Pancreas (tissue), 10 donors: Measurements from ENCODE around the gene NDUFS6. TPM values are rescaled to one million over a fixed set of nuclear protein-coding genes. Genes with fewer than 3 reads are reported as not detected.

Experiments used
- ATAC-seq, 4 donors: fragments of 200-7000 bp; cut with Tn5 transposase; one replicate each; pipeline versions ENCODE4 v1.8.0 to v1.9.1; 2020; ENCODE audit warnings: mild to moderate bottlenecking in 4 of 4, moderate library complexity in 4 of 4
- DNase-seq, 6 donors: peaks; one replicate each; pipeline ENCODE4 v3.0.0-alpha.2; 2020
- FAIRE-seq: peaks from 2 replicates; lab custom pipeline; 2012; peaks lifted over from hg19 to GRCh38; lab: Jason Lieb, UNC
- H3K27ac ChIP-seq, 4 donors: fragments of 200-600 bp; sonication (generic); 1 replicate in 3 of 4; 2 replicates in 1 of 4; pipeline versions ENCODE4 v1.5.0 to v1.8.0; 2020
- H3K27me3 ChIP-seq, 4 donors: fragments of 200-600 bp; one replicate each; pipeline ENCODE4 v1.8.0; 2021
- H3K36me3 ChIP-seq, 3 donors: fragments of 200-600 bp; sonication (generic) in 1 of 3; one replicate each; pipeline versions ENCODE4 v1.5.0 to v1.8.0; 2020 to 2021
- H3K4me1 ChIP-seq, 3 donors: fragments of 200-600 bp; one replicate each; pipeline ENCODE4 v1.8.0; 2021
- H3K4me3 ChIP-seq, 4 donors: fragments of 200-600 bp; sonication (generic) in 2 of 4; one replicate each; pipeline versions ENCODE4 v1.5.0 to v1.8.0; 2020 to 2021
- H3K9me3 ChIP-seq, 4 donors: fragments of 200-600 bp; one replicate each; pipeline ENCODE4 v1.8.0; 2021
- CTCF ChIP-seq, 4 donors: fragments of 200-600 bp; sonication (generic) in 3 of 4; IDR thresholded peaks; one replicate each; pipeline versions ENCODE4 v1.5.0 to v1.8.0; 2021; ENCODE audit warnings: antibody characterized with exemption in 4 of 4
- WGBS, 2 donors: extraction: QIAGEN DNeasy Blood & Tissue Kit; methylation state at CpG; one replicate each; pipeline ENCODE4 v1.1.7; 2013; 5-methylcytosine and 5-hydroxymethylcytosine counted together
- intact Hi-C, 3 donors: fragments of 100-400 bp; cut with DNase I; formaldehyde crosslinking; loops; one replicate each; pipeline versions ENCODE4 v1.11.1 to v1.14.2; 2022
- polyA plus RNA-seq, 2 donors: library from polyadenylated mRNA; stranded (reverse); fragments of 200-250 nt; gene quantifications; one replicate each; pipeline ENCODE4 v1.2.3, GENCODE V29; 2013
- total RNA-seq, 6 donors: library from RNA; stranded (reverse); fragmentation: NEBNext Ultra II Directional in 4 of 6; extraction: Animal tissue kit (Norgen Biotek cat#: 25700) in 4 of 6; gene quantifications; one replicate each; pipeline versions ENCODE4 v1.2.1 to v1.2.4, GENCODE V29; 2021 to 2023
- donor health status: healthy with polysubstance abuse.
- donor health status: DM: no; HTN: no; CAD: no; lungs with moderate emphysema.
- donor health status: DM: no; HTN: no; CAD: no.
- donor health status: control.
- donor health status: control.
- donor health status: Bipolar disorder and iron deficiency.
- donor health status: DM: yes; HTN: yes; CAD: no.
- donor health status: DM: no; HTN: no; CAD: no.
- donor health status: DM: no; HTN: no; CAD: no.
- donor health status: DM: yes; HTN: yes; CAD: no.

The NDUFS6 gene
- total and polyA plus RNA-seq, 8 donors = 8.2 to 41.9 (median 14.2) TPM

GRCh38 chr5:1823381-1824034, 22.3 kb downstream of the NDUFS6 start:
- intact Hi-C loops = no loop called here

GRCh38 chr5:1824109-1824821, 23.1 kb downstream of the NDUFS6 start:
- intact Hi-C loops = no loop called here
- FAIRE-seq (no peak), ATAC-seq (no peak), DNase-seq (peak in 1 of 6 donors; percentile 64)
- H3K9me3 ChIP-seq = no peaks in the 10 kb centered on the region
- peaks cover 0 to 10% (median 4%) of the 10 kb centered on the region in 3 donors for H3K36me3 ChIP-seq
- H3K4me1 ChIP-seq = no peaks in the 10 kb centered on the region
- no peak overlapping the region for H3K4me3 ChIP-seq
- 92 to 96% methylated on average over 25 of the region's 25 CpGs for WGBS, 2 donors
- TF ChIP-seq CTCF (IDR thresholded peaks at IDR 0.05) = no peak
- H3K27me3 ChIP-seq = no peaks in the 10 kb centered on the region
- no peak overlapping the region for H3K27ac ChIP-seq

More at GRCh38 chr5:1823381-1824034, 22.3 kb downstream of the NDUFS6 start:
- ATAC-seq (no peak), DNase-seq (no peak), FAIRE-seq (no peak)
- Histone ChIP-seq H3K36me3 (peaks cover 0 to 10% (median 4%) of the 10 kb centered on the region in 3 donors), H3K4me1 (no peaks in the 10 kb centered on the region), H3K27ac (no peak overlapping the region), H3K27me3 (no peaks in the 10 kb centered on the region), H3K9me3 (no peaks in the 10 kb centered on the region), H3K4me3 (no peak overlapping the region)
- WGBS, 2 donors = 94 to 97% methylated on average over 12 of the region's 12 CpGs
- TF ChIP-seq CTCF (IDR thresholded peaks at IDR 0.05) = no peak

GRCh38 chr5:1824903-1825841, 24.0 kb downstream of the NDUFS6 start:
- no peaks in the 10 kb centered on the region for H3K9me3 ChIP-seq
- H3K4me1 ChIP-seq = no peaks in the 10 kb centered on the region
- 81 to 82% methylated on average over 25 to 27 of the region's 27 CpGs for WGBS, 2 donors
- no peak for FAIRE-seq
- peak in 4 of 6 donors; percentile 42 to 64 (median 58) for DNase-seq
- TF ChIP-seq CTCF (IDR thresholded peaks at IDR 0.05) = no peak
- no peaks in the 10 kb centered on the region for H3K27me3 ChIP-seq
- ATAC-seq = peak; percentile 54 to 84 (median 70)
- H3K4me3 ChIP-seq = no peak overlapping the region
- H3K36me3 ChIP-seq = peaks cover 0 to 8% (median 4%) of the 10 kb centered on the region in 3 donors
- no peak overlapping the region for H3K27ac ChIP-seq
- intact Hi-C loops = no loop called here

- Histone ChIP-seq H3K9me3 (no peaks in the 10 kb centered on the region), H3K36me3 (no peaks in the 10 kb centered on the region), H3K4me1 (no peaks in the 10 kb centered on the region), H3K27me3 (no peaks in the 10 kb centered on the region), H3K4me3 (no peak overlapping the region), H3K27ac (no peak overlapping the region)
- DNase-seq (peak in 1 of 6 donors; percentile 62), FAIRE-seq (no peak), ATAC-seq (no peak)
- no peak for TF ChIP-seq CTCF (IDR thresholded peaks at IDR 0.05)
- intact Hi-C loops = no loop called here
- WGBS, 2 donors = 89 to 93% methylated on average over 26 of the region's 26 CpGs
Measured at GRCh38 chr5:1826235-1826980, 25.2 kb downstream of the NDUFS6 start.
